ENCODE results near the gene S1PR3.
A peak's percentile ranks its signal among the peaks of the same experiment; 100 is the strongest.

Gene S1PR3

GRCh38 chr9:88993327-88993726 is 2.1 kb downstream of the S1PR3 start:
- no peak for DNase-seq (ENCODE audit: low read depth)

GRCh38 chr9:88993871-88994460 is 2.7 kb downstream of the S1PR3 start:
- no peak for DNase-seq (ENCODE audit: low read depth)

GRCh38 chr9:88994469-88995199 is 3.4 kb downstream of the S1PR3 start:
- no peak for DNase-seq (ENCODE audit: low read depth)

GRCh38 chr9:88995200-88995577 is 3.9 kb downstream of the S1PR3 start:
- DNase-seq (ENCODE audit: low read depth), result no peak

- DNase-seq (ENCODE audit: low read depth), result no peak
These were observed 4.4 kb downstream of the S1PR3 start for GRCh38 chr9:88995627-88996026.

GRCh38 chr9:88996046-88996920 is 5.0 kb downstream of the S1PR3 start:
- no peak for DNase-seq (ENCODE audit: low read depth)

GRCh38 chr9:88996921-88997235 is 5.6 kb downstream of the S1PR3 start:
- no peak for DNase-seq (ENCODE audit: low read depth)

- no peak for DNase-seq (ENCODE audit: low read depth)
These were observed 6.4 kb downstream of the S1PR3 start for GRCh38 chr9:88997646-88998045.

GRCh38 chr9:88998503-88998902 is 7.2 kb downstream of the S1PR3 start:
- no peak for DNase-seq (ENCODE audit: low read depth)

- DNase-seq (ENCODE audit: low read depth), result peak; percentile 21
These were observed 7.6 kb downstream of the S1PR3 start for GRCh38 chr9:88998911-88999310.

- no peak for DNase-seq (ENCODE audit: low read depth)
These were observed 9.1 kb downstream of the S1PR3 start for GRCh38 chr9:89000371-89000781.

GRCh38 chr9:89000973-89001916 is 10.0 kb downstream of the S1PR3 start:
- DNase-seq (ENCODE audit: low read depth), result peak; percentile 25

GRCh38 chr9:89001917-89002540 is 10.8 kb downstream of the S1PR3 start:
- no peak for DNase-seq (ENCODE audit: low read depth)

GRCh38 chr9:89002987-89003386 is 11.7 kb downstream of the S1PR3 start:
- DNase-seq (ENCODE audit: low read depth), result no peak

GRCh38 chr9:89005323-89005722 is 14.1 kb downstream of the S1PR3 start:
- no peak for DNase-seq (ENCODE audit: low read depth)

GRCh38 chr9:89006267-89006666 is 15.0 kb downstream of the S1PR3 start:
- no peak for DNase-seq (ENCODE audit: low read depth)

- no peak for DNase-seq (ENCODE audit: low read depth)
These were observed 16.0 kb downstream of the S1PR3 start for GRCh38 chr9:89006996-89007967.

- DNase-seq (ENCODE audit: low read depth), result no peak
These were observed 16.9 kb downstream of the S1PR3 start for GRCh38 chr9:89008055-89008743.

- no peak for DNase-seq (ENCODE audit: low read depth)
These were observed 17.7 kb downstream of the S1PR3 start for GRCh38 chr9:89008744-89009545.
